ENCODE measurements around the gene PRR18.

- TF ChIP-seq POLR2AphosphoS5 (IDR thresholded peaks at IDR 0.05; ENCODE audit: low read depth, low read length) (no peak), POLR2A (IDR thresholded peaks at IDR 0.05; ENCODE audit: low read depth, low read length) (no peak), TAF1 (IDR thresholded peaks at IDR 0.05; ENCODE audit: borderline replicate concordance, low read depth, low read length) (no peak)
These were observed 787 bp upstream of the PRR18 start for GRCh38 chr6:166308769-166309589.

Data from GM12892 (cell line).